Stimulated activated CD4-positive, alpha-beta T cell treated with anti-CD3 and anti-CD28 coated beads, Interleukin-15, amount 100 ng/mL, for 24 hours (primary cell): ENCODE measurements around the gene OPALIN.
A peak's percentile ranks its signal among the peaks of the same experiment; 100 is the strongest.
"Not testable (repeated sequence)": the region's sequence is repeated elsewhere in the genome, so short reads cannot be mapped to it uniquely, and the experiment has no call there.

Source experiments
- DNase-seq: peaks from one replicate; pipeline ENCODE4 v3.0.0-alpha.2; 2020

Gene OPALIN

DNA sequence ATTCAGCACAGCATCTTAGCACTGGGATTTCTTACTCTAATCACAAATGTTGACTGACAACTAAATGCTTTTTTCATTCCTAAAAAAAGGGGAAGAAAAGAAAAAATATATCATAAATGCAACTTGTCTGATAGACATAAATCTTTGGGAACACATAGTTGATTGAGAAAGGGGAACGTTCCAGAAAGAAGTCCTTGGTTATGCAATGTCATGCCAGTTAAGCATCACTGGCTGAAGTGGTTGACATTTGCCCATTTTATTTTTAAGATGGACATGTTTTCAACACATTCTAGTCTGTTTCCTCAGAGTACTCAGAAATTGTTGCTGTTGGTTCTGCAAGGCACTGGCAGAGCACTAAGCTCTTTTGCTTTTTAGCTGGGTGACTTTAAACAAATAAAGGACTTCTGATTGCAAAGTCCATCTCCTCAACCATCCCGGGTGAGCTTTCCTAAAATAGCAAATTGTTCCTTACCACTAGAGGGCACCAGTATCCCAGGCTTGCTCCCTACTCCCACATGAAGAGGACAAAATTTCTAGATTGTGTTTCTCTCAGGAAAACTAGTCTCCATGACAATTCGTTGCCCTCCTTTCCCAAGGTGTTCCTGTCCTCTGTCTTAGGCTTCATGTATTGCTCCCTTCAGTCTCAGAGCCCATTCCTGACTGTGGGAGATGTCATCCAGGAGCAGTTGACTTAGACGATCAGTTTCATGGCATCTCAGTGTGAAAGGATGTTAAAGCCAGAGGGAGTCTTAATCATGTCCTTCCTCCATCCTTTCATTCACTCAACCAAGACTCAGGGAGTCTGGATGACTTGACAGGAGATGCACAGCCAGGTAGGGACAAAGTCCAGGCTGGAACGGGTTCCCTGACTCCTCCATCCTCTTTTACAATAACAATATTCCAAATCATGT, 23.9 kb downstream of the OPALIN start:
- DNase-seq, result peak; percentile 11

DNA sequence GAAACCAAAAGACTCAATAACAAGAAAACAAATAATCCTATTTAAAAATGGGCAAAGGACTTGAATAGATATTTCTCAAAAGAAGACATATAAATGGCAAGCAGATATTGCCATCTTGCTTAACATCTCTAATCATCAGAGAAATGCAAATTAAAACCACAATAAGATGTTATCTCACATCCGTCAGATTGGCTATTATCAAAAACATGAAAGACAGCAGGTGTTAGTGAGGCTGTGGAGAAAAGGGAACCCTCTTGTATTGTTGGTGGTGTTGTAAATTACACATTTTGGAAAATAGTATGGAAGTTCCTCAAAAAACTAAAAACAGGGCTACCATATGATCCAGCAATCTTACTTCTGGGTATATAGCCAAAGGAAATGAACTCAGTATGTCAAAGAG, 25.7 kb downstream of the OPALIN start:
- no peak for DNase-seq

DNA sequence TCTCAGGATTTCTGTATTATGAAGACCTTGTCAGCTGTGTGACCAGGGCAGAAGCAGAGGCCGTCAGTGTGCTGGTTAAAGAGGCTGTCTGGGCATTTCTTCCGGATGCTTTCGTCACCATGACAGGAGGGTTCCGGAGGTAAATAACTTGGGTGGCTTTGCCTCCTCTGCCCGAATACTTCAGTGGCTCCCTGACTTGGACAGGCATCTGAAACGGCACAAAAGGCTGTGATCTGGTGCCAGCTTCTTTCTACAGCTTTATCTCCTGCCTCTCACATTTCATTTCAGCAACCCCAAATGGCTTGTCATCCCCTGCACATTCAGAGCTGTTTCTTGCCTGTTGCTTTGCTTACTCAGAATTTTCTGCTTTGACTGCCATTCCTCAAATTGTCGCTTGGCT, 31.3 kb downstream of the OPALIN start:
- no peak for DNase-seq

DNA sequence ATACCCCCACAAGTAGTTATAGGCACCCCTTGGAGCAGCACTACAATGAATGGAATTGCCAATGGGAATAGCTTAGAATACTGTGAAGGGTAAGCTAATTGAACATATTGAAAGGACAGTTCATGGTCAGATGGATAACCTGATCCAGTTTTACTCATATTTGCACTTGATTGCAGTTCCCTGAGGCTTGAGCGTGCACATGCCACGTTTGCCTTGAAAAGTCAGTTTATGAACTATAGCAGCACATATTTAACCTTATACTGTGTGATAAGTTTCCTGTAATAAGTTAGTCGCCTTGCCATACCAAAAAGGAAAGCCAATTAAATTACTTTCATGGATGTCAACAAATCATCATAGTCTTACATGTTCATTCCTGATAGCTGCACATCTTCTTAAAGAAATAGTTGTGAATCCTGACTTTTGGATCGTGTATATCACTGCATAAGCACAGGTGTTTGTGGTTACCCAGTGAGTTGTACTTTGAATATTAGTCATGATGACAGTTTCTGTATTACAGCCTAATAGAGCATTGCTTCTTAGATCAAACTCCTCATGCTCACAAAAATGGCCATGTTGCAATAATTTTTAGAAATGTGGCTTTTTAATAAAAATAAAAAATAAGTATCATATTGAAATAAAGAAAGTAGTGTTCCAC, 33.0 kb downstream of the OPALIN start:
- DNase-seq, result no peak

DNA sequence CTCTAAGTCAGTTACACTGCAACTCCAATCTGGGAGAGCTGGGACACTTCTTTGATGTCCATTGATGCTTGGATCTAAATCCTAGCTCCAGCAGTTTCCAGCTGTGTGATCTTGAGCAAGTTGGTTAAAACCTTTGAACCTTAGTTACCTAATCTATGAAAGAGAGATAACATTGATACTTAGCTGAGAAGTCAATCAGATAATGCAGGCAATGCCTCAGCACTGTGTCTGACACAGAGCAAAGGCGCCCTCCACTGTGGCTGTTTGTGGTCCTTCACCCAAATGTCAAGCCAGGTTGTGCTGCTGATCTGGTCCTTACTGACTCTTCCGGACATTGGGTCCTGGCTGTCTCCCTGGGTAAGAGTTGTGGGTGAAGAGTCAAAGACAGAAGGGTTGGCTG, 34.4 kb downstream of the OPALIN start:
- no peak for DNase-seq

DNA sequence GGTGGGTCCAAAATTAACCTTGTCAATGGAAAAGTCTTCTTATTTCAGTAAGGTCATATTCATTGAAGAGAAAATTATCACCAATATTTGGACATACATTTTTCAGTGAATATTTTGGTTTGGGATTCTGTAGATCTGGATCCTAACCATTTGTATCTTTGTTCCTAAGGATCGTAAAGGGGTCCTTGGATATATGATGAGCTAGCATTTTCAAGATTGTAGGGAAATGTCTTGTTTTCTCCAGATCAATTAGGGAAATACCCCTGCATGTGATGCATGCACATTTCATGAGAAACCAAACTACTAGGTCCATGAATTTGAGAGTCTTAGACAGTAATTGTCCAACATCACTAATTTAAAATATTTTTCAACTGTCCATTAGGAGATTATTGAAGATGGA, 36.5 kb downstream of the OPALIN start:
- no peak for DNase-seq

DNA sequence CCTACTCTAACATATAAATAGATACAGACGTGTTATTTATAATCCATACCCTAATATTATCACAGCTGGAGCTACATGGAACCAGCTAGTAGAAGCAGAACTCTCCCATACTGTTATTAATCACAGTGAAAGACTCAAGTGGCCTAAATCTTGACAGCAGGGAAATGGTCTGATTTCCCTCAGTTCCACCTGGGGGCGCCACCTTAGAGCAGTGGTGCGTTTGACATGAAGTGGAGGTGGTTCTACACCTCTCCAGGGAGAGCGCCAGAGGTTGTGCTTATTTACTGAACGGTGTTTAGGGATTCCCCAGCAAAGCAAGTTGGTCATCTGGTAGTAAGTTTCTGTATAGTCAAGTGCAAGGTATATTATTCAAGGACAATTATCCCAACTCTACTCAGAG, 37.0 kb downstream of the OPALIN start:
- DNase-seq, result no peak

DNA sequence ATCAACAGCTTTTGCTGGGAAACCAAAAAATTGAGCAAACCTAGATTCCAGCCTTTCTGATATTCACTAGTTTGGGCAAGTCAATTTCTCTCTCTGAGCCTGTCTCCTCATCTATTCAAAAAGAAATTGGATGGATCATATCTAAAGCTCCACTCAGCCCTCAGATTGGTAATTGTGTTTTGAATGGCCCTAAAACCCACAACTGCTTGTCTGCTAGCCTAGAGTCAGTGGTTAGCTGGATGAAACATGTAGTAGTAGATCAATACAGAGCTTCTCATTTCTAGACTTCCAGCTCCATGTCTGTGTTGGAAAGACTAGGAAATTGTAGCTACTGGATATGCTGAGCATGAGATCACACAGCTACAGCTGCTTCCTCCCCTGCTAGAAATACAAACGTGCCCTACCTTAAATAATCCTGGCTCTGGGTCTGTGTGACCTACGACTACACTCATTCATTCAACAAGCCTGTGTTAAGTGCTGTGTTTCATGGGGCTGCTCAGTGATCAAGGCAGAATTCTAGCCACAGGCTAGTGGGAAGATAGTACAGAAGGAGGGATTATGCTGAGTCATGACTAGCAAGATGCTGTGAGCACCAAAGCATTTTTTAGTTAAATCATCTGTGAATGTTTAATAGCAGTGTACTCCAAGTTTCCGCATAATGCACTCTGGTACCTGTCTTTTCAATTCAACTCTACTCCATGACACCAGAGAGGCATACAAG, 38.9 kb downstream of the OPALIN start:
- no peak for DNase-seq

DNA sequence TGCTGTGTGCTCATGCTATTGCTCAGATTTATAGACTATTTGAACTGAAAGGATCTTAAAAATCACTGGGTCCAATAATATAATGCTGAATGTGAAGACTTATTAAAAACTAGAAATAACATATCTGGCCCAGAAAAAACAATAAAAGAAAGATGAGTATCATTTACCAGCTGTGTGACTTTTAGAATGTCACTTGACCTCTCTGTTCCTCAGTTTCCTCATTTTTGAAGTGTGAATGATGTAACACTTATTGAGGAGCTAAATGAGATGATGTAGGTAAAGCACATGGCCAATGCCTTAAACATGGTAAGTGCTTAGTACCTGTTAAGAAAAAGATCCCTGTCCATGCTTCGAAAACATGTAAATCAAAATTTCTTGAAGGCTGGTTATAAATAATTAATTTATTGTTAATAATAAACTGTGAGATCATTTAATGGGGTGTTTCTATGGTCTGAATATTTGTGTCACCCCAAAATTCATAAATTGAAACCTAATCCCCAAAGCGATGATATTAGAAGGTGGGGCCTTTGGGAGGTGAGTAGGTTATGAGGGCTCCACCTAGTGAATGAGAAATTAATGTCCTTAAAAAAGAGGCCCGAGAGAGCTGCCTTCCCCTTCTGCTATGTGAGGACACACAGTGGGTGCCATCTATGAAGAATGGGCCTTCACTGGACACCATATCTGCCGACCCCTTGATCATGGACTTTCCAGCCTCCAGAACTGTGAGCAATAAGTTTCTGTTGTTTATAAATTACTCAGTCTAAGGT, 41.6 kb downstream of the OPALIN start:
- no peak for DNase-seq

DNA sequence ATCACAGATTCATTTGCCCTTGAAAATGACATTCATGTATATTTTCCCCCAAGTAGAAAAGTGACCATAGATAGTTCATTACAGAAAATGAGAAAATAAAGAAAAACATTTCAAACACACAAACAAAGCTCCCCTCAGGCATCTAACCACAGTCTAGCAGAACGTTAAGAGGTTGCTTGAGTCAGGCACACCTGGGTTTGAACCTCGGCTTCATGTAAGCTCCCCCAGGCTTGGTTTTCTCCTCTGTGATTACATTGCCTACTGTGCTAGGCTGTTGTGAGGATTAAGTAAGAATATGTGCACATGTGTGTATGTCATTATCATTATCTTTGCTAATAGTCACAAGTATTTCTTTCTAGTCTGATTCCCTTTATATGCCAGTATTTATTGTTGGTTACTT, 45.5 kb downstream of the OPALIN start:
- DNase-seq, result no peak

DNA sequence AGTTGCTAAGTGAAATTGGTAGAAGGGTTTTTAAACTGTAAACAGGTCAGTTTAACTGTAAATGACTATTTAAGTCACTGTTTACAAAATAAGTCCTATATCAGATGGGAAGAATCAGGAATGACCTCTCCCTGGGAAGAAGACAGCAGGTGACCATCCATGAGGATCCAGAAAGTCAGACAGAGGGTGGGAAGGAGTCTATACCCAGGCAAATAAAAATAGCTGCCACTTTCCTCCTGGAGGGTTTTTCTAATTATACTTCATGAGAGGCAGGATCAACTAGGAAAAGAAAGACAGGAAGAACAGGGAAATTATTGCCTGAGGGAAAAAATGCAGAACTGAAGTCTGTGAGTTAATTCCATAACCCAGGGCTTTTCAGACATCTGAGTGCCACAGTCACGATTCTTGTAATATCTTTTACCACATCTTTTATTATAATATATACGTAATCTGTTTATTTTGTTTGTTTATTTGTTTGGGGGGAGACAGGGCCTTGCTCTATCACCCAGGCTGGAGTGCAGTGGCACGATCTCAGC, 47.6 kb downstream of the OPALIN start:
- DNase-seq, result no peak

DNA sequence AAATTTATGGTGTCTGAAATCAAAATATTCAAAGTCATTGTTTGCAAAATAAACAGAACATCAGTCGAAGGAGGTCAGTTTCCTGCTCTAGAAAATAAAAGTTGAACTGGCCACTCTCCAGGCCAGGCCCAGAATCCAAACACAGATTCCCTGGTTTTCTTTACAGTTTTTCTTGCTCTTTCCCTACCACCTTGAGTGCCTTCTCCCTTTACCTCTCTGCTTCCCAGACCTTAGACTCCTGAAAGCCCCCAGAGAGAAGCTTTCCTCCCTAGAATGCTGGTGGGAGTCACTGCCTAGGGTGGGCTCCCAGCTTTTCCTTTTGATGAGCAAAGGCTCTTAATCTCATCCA, 48.5 kb downstream of the OPALIN start:
- DNase-seq, result no peak

DNA sequence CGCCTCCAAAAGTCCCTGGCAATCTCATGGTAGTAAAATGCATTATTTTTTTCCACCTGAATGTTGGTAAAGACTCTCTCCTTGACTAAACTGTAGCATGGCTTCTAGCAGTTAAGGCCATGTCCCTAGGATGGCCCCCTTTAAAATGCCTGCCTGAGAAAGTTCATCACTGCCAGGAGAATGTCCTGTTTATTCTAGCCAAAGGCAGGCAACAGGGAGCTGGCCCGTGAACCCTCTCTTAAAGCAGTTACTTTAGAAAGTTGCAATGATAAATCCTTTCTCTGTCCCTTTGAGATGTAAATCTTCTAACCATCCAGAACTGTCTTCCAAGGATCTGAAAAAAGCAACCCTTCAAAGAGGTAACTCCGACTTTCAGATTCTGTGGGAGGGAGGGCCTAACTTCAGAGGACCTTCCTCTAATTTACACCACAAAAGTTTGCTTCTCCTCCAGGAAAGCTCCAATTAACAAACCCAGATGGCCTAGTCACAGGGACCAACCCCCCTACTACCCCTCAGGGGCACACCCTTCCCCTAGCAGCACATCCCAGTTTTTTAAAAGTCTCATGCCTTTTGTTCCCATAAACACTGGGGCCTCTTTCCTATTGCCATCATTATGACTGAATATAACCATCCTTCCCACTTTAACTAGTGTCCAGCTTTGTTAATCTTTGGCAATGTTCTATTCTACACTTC, 49.0 kb downstream of the OPALIN start:
- no peak for DNase-seq

DNA sequence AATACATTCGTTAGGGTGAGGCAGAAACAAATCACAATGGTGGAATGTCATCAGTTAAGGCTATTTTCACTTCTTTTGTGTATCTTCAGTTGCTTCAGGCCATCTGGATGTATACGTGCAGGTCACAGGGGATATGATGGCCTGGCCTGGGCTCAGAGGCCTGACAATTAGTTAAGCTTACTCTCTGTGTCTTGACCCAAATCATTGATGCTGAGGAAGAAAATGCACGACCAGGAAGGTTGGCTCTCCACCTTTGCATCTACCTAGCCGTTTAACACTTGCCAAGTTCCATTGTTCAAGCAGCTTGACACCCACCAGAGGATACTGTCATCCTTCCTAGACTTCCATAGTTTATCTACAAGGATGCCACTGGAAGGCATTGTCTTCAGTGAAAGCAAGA, 49.9 kb downstream of the OPALIN start:
- DNase-seq, result not testable (repeated sequence)

DNA sequence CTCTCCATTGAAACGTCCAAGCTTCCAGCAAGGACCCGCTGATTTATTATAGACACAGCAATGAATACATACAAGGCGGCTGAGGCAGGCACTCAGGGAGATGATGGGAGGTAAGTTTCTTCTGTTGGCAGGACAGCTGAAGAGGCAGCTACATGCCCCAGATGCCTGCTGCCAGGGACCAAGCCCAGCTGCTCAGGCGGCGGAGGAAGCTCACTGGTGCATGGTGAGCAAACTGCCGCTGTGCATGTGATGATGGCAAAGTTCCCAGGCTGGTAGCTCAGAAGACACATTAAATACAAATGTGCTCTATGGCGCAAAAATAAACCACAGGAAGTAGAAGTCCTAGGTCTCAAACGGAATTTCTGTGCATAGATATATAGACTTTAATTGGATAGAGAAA, 52.3 kb downstream of the OPALIN start:
- peak; percentile 17 for DNase-seq

DNA sequence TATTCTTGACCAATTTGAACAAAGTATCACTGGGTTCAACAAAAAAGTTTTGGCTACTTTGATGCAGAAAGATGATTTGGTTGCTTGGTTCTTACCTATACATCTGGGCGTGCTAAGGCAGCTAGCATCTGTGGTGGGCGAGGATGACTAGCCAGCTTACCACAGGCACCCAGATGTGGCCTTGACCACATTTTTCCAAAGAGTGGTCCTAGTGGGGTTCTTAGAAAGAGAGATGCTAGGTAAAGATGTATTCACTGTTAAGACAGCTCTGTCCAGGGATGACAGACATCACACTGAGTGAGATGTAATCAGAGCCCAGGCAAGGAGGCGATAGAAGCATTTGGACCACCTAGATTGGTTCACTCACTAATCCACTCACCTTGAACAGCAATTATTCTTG, 53.8 kb downstream of the OPALIN start:
- DNase-seq, result peak; percentile 14

DNA sequence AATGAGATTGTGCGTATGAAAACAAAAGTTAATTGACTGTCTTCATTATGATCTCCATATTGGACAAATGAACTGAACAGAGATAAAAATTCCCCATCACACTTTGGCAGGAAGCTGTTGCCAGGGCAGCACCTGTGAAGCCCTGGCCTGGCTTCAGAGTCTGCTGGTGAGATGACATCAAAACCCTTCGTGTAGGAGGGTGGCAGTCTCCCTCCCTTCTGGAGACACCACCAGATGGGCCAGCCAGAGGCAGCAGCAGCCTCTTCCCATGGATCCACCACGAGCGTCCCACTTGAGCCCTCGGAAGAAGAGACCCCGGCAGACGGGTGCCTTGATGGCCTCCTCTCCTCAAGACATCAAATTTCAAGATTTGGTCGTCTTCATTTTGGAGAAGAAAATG, 54.6 kb downstream of the OPALIN start, which contains the start of gene DNTT:
DNTT (plus strand) TSS at position 205 of the 400 bp plus-strand sequence; CDS start at position 269, 64 bp downstream.
- DNase-seq, result no peak

DNA sequence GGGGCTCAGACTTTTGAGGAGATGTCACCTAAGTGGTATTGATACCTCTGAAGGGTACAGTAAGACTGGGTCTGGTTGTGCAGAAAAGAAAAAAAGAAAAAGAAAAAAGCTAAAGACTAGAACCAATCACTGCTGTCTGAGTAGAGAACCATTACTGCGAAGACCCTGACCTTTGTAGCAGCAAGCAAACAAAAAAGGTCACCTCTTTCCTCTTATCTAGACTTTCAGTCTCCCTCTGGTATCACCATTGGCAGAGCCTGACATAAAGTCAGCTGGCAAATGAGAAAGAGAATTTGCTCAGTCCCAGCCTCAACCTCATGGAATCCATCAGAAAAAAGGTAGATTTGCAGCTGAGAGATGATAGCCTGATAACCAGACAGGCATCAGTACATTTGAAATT, 57.2 kb downstream of the OPALIN start:
- DNase-seq, result no peak

DNA sequence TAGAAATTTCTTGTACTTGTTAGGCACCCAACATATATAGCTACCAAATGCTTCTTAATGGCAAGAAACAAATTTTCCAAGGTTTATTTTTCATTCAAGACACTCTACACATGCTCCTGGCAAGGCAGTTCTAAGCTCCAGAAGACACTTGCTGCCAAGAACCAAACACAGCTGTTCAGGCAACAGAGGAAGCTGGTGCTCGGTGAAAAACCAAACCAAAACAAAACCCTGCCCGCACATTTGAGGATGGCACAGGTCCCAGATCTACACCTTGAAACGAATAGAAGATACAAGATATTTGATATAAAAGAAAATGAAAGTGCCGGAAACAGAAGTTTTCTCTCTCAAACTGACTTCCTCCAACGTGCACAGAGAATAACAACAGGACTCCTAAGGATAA, 59.4 kb downstream of the OPALIN start:
- no peak for DNase-seq

DNA sequence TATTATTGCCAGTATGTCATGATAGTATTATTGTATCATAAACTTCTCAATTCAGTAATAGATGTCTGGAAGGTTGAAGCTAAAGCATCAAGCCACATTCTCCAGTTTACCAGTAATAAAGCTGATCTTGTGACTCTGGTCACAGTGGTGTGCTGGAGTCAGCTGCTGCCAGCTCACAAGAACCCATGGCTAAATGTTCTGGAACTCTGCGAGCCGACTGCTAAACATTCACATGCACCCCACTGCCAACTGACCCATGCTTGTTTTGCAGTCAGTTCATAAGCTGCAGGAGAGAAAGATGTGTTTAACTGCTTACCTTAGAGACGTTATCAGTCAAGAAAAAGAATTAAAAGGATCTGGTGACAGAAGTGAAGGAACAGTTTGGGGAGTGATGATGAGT, 60.4 kb downstream of the OPALIN start:
- DNase-seq, result no peak

DNA sequence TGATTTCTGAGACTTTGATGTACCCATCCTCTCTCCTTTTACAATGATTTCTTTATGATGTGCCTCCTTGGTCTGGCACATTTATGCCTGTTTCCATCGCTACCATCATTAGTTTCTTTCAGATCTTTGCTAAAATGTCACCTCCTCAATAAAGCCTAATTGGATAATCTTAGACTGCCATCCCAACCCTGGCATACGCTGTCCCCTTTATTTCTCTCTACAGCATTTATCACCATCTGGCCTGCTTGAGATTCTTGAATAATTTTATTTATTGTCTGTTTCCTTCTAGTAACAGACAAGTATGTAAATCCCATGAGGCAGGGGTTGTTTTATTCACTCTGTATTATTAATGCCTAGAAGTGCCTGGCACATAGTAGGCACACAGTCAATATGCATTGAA, 61.3 kb downstream of the OPALIN start:
- no peak for DNase-seq

DNA sequence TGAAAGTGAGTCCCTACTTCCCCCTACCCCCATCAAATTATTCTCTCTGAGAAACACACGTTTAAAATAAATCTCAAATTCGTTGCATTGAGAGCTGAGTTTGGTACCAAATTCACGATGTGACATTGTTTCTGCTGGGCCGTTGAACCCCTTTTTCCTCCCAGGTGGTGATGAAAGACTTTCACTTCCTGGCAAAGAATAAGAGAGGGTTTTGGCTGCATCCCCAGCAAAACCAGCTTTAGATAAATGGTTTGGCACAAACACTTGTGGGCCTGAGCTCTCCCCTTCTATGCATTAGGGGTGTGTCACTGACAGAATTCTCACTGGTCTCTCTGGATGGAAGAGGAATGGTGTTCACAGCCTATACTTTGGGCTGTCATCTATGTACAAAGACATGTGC, 63.3 kb downstream of the OPALIN start:
- DNase-seq, result no peak
